Lower leg skin (tissue), 3 donors: ENCODE data around the gene CENPX.

Experiments
- CTCF ChIP-seq, 3 donors: fragments of 450-650 bp; IDR thresholded peaks; one replicate each; pipeline ENCODE4 v1.5.1; 2016; ENCODE audit warnings: antibody characterized with exemption in 3 of 3, mild to moderate bottlenecking in 3 of 3, moderate library complexity in 2 of 3
- POLR2A ChIP-seq, 2 donors: fragments of 450-650 bp; IDR thresholded peaks; one replicate each; pipeline ENCODE4 v1.6.1; 2016 to 2017; ENCODE audit warnings: antibody characterized with exemption in 2 of 2, mild to moderate bottlenecking in 1 of 2, moderate library complexity in 1 of 2

DNA sequence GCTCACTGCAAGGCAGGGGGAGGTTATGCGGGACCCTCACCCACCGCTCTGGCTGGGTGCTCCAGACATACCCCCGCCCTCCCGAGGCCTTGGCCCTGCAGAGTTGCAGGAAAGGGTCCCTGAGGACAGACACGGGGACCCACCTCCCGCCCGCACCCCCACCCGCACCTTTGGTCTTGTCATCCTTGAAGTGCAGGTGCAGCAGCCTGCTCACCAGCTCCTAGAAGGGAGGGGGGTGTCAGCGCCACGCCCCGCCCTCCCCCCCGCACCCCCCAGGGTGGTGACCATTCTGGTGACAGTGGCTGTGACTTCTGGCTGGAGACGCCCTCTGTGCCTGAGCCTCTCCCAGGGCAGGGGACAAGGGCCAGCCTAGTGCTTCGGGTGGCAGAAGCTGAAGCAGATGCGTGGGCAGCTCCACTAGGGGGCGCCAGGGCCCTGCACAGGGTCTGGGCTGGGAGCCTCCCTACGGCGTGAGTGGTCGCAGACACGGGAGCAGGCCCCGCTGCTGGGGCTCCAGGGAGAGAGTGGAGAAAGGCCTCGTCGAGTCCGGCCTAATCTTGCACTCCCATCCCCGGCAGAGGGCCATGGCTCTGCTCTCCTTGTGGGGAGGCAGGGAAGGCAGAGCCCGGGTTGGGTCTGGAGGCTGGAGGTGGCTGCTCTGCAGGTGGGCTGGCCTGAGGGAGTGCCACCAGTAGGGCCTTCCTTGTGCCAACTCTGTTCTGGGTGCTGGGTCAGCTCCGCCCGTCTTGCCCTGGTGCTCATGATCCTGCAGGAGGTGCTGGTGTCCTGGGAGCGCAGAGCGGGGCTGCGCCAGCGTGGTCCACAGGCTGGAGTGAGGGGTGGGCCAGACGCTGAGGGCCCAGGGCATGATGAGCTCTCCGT is 2.7 kb downstream of the CENPX start:
- TF ChIP-seq CTCF (IDR thresholded peaks at IDR 0.05) (no peak), POLR2A (IDR thresholded peaks at IDR 0.05) (no peak)
